HepG2 (cell line): ENCODE results near the gene MORC1.

Experiments used
- ARNTL ChIP-seq: sonication (generic); formaldehyde crosslinking; IDR thresholded peaks from 2 replicates; pipeline ENCODE4 v1.4.0; 2020; ENCODE audit warnings: mild to moderate bottlenecking, missing genetic modification reagents
- KAT8 ChIP-seq: IDR thresholded peaks from 2 replicates; pipeline ENCODE4 v1.6.1; 2016; ENCODE audit warnings: missing genetic modification reagents, missing compliant biosample characterization
- POLR2A ChIP-seq, 2 experiments: IDR thresholded peaks; 2 replicates each; pipeline ENCODE4 v1.6.1; 2011; ENCODE audit warnings: low read depth in 2 of 2, low read length in 2 of 2, mild to moderate bottlenecking in 1 of 2, moderate library complexity in 1 of 2; ENCODE audit not compliant: insufficient read depth in 1 of 2
- POLR2G ChIP-seq: fragments of 200-400 bp; formaldehyde crosslinking; IDR thresholded peaks from 2 replicates; pipeline ENCODE4 v1.6.1; 2018; ENCODE audit warnings: mild to moderate bottlenecking, low read depth, low read length, moderate library complexity
- SIN3A ChIP-seq: IDR thresholded peaks from 2 replicates; pipeline ENCODE4 v1.6.1; 2011; ENCODE audit warnings: low read depth, mild to moderate bottlenecking, control low read depth, low read length, borderline replicate concordance
- SMARCC2 ChIP-seq: fragments of 450-650 bp; IDR thresholded peaks from 2 replicates; pipeline ENCODE4 v1.6.1; 2017; ENCODE audit warnings: antibody characterized with exemption, mild to moderate bottlenecking
- ZBTB8A ChIP-seq: sonication (generic); formaldehyde crosslinking; IDR thresholded peaks from 2 replicates; pipeline ENCODE4 v1.4.0; 2020; ENCODE audit warnings: mild to moderate bottlenecking, low read depth, missing genetic modification reagents, borderline replicate concordance
- ZFX ChIP-seq: sonication (generic); formaldehyde crosslinking; IDR thresholded peaks from 2 replicates; pipeline ENCODE4 v1.4.0; 2020; ENCODE audit warnings: mild to moderate bottlenecking, low read depth, missing genetic modification reagents, moderate library complexity
- ZNF720 ChIP-seq: sonication (generic); formaldehyde crosslinking; IDR thresholded peaks from 2 replicates; pipeline ENCODE4 v1.4.0; 2020; ENCODE audit warnings: missing genetic modification reagents
- ZNF768 ChIP-seq: sonication (generic); formaldehyde crosslinking; IDR thresholded peaks from 2 replicates; pipeline ENCODE4 v1.4.0; 2020; ENCODE audit warnings: missing genetic modification reagents
- TF ChIP-seq, protein P1 (sequence below): sonication (generic); formaldehyde crosslinking; IDR thresholded peaks from 2 replicates; pipeline ENCODE4 v1.5.0; 2020; ENCODE audit warnings: mild to moderate bottlenecking, missing genetic modification reagents, moderate library complexity
- TF ChIP-seq, protein P2 (sequence below): sonication (generic); formaldehyde crosslinking; IDR thresholded peaks from 2 replicates; pipeline ENCODE4 v1.9.0; 2021; ENCODE audit warnings: missing genetic modification reagents, borderline replicate concordance
- TF ChIP-seq, protein P3 (sequence below), 2 experiments: sonication (generic) in 1 of 2; formaldehyde crosslinking in 1 of 2; IDR thresholded peaks; 2 replicates each; pipeline versions ENCODE4 v1.4.0 to v1.6.1; 2018 to 2020; ENCODE audit warnings: missing genetic modification reagents in 2 of 2, borderline replicate concordance in 1 of 2, low read depth in 1 of 2, mild to moderate bottlenecking in 1 of 2, missing biosample characterization in 1 of 2
- TF ChIP-seq, protein P4 (sequence below): sonication (generic); formaldehyde crosslinking; IDR thresholded peaks from 2 replicates; pipeline ENCODE4 v1.4.0; 2020; ENCODE audit warnings: missing genetic modification reagents, borderline replicate concordance

DNA sequence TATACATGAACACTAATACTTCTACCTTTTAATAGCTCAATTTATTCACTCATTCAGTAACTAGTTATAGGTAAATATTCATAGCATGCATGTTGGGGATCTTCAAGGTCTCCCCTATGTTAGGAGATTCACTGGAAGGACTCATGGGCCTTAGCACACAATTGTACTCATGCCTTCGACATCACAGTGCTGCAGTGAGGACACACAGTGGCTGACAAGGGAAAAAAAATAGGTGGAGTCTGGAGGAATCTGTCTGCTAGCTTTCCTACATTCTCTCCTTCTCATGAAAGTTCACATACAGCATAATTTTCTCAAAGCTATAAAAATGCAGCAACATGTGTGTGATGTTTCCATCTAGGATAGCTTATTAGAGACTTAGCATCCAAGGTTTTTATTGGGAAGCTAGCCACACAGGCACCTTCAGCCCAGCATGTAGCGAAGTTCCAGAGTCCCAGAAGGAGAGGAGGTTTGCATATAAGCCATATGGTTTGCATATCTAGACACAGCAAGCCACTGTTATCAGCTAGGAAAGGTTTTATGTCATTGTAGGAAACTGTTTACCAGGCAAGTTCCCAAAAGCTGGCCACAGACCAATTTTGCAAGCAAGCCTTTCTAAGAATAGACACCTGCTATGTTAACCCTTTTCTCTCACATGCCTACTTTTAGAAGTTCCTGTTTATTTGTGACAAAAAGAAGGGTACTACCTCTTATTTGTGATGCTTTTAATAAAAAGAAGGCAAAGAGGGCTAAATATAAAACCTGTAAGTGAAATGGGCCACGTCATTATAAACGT is 46.4 kb downstream of the MORC1 start:
- TF ChIP-seq ZFX (no peak), POLR2A (IDR thresholded peaks at IDR 0.05; ENCODE audit: insufficient read depth in 1 of 2, low read depth in 2 of 2, low read length in 2 of 2) (no peak), ZBTB8A (CRISPR knock-in tag) (no peak), ZNF768 (CRISPR knock-in tag) (no peak), ZNF720 (CRISPR knock-in tag) (no peak), SMARCC2 (no peak), POLR2G (no peak), SIN3A (no peak), ARNTL (CRISPR knock-in tag) (no peak), KAT8 (CRISPR knock-in tag) (no peak)
- TF ChIP-seq, protein P1, sequence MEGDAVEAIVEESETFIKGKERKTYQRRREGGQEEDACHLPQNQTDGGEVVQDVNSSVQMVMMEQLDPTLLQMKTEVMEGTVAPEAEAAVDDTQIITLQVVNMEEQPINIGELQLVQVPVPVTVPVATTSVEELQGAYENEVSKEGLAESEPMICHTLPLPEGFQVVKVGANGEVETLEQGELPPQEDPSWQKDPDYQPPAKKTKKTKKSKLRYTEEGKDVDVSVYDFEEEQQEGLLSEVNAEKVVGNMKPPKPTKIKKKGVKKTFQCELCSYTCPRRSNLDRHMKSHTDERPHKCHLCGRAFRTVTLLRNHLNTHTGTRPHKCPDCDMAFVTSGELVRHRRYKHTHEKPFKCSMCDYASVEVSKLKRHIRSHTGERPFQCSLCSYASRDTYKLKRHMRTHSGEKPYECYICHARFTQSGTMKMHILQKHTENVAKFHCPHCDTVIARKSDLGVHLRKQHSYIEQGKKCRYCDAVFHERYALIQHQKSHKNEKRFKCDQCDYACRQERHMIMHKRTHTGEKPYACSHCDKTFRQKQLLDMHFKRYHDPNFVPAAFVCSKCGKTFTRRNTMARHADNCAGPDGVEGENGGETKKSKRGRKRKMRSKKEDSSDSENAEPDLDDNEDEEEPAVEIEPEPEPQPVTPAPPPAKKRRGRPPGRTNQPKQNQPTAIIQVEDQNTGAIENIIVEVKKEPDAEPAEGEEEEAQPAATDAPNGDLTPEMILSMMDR: no peak
- TF ChIP-seq, protein P2, sequence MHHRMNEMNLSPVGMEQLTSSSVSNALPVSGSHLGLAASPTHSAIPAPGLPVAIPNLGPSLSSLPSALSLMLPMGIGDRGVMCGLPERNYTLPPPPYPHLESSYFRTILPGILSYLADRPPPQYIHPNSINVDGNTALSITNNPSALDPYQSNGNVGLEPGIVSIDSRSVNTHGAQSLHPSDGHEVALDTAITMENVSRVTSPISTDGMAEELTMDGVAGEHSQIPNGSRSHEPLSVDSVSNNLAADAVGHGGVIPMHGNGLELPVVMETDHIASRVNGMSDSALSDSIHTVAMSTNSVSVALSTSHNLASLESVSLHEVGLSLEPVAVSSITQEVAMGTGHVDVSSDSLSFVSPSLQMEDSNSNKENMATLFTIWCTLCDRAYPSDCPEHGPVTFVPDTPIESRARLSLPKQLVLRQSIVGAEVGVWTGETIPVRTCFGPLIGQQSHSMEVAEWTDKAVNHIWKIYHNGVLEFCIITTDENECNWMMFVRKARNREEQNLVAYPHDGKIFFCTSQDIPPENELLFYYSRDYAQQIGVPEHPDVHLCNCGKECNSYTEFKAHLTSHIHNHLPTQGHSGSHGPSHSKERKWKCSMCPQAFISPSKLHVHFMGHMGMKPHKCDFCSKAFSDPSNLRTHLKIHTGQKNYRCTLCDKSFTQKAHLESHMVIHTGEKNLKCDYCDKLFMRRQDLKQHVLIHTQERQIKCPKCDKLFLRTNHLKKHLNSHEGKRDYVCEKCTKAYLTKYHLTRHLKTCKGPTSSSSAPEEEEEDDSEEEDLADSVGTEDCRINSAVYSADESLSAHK (CRISPR knock-in tag): no peak
- TF ChIP-seq, protein P3, sequence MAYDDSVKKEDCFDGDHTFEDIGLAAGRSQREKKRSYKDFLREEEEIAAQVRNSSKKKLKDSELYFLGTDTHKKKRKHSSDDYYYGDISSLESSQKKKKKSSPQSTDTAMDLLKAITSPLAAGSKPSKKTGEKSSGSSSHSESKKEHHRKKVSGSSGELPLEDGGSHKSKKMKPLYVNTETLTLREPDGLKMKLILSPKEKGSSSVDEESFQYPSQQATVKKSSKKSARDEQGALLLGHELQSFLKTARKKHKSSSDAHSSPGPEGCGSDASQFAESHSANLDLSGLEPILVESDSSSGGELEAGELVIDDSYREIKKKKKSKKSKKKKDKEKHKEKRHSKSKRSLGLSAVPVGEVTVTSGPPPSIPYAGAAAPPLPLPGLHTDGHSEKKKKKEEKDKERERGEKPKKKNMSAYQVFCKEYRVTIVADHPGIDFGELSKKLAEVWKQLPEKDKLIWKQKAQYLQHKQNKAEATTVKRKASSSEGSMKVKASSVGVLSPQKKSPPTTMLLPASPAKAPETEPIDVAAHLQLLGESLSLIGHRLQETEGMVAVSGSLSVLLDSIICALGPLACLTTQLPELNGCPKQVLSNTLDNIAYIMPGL (CRISPR knock-in tag; IDR thresholded peaks at IDR 0.05; ENCODE audit: borderline replicate concordance in 1 of 2, low read depth in 1 of 2): no peak
- TF ChIP-seq, protein P4, sequence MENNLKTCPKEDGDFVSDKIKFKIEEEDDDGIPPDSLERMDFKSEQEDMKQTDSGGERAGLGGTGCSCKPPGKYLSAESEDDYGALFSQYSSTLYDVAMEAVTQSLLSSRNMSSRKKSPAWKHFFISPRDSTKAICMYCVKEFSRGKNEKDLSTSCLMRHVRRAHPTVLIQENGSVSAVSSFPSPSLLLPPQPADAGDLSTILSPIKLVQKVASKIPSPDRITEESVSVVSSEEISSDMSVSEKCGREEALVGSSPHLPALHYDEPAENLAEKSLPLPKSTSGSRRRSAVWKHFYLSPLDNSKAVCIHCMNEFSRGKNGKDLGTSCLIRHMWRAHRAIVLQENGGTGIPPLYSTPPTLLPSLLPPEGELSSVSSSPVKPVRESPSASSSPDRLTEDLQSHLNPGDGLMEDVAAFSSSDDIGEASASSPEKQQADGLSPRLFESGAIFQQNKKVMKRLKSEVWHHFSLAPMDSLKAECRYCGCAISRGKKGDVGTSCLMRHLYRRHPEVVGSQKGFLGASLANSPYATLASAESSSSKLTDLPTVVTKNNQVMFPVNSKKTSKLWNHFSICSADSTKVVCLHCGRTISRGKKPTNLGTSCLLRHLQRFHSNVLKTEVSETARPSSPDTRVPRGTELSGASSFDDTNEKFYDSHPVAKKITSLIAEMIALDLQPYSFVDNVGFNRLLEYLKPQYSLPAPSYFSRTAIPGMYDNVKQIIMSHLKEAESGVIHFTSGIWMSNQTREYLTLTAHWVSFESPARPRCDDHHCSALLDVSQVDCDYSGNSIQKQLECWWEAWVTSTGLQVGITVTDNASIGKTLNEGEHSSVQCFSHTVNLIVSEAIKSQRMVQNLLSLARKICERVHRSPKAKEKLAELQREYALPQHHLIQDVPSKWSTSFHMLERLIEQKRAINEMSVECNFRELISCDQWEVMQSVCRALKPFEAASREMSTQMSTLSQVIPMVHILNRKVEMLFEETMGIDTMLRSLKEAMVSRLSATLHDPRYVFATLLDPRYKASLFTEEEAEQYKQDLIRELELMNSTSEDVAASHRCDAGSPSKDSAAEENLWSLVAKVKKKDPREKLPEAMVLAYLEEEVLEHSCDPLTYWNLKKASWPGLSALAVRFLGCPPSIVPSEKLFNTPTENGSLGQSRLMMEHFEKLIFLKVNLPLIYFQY (CRISPR knock-in tag): no peak
